Smooth muscle cell (in vitro differentiated cells): ENCODE measurements around the gene NID1. TPM values are rescaled to one million over a fixed set of nuclear protein-coding genes. Genes with fewer than 3 reads are reported as not detected.
A peak's percentile ranks its signal among the peaks of the same experiment; 100 is the strongest.
"Not testable (repeated sequence)": the region's sequence is repeated elsewhere in the genome, so short reads cannot be mapped to it uniquely, and the experiment has no call there.

Experiments
- DNase-seq: peaks from one replicate; lab custom pipeline; 2025; ENCODE audit not compliant: unreplicated experiment; lab: John Stamatoyannopoulos, UW
- H2AFZ ChIP-seq: fragments of 200-600 bp; sonication (generic); 2 replicates; pipeline ENCODE4 v1.6.0; 2016; ENCODE audit warnings: antibody characterized with exemption, low read depth, mild to moderate bottlenecking
- H3F3A ChIP-seq: fragments of 200-600 bp; sonication (generic); 2 replicates; pipeline ENCODE4 v1.6.0; 2017; ENCODE audit warnings: antibody characterized with exemption, low read depth
- H3K27ac ChIP-seq: fragments of 200-600 bp; sonication (generic); 2 replicates; pipeline ENCODE4 v1.5.1; 2016; ENCODE audit warnings: low read depth, mild to moderate bottlenecking
- H3K27me3 ChIP-seq: fragments of 200-600 bp; sonication (generic); 2 replicates; pipeline ENCODE4 v1.6.1; 2016; ENCODE audit warnings: low read depth, mild to moderate bottlenecking
- H3K36me3 ChIP-seq: fragments of 200-600 bp; sonication (generic); 2 replicates; pipeline ENCODE4 v1.5.1; 2016; ENCODE audit warnings: low read depth
- H3K4me1 ChIP-seq: fragments of 200-600 bp; sonication (generic); 2 replicates; pipeline ENCODE4 v1.5.1; 2016; ENCODE audit warnings: low read depth
- H3K4me2 ChIP-seq: fragments of 200-600 bp; sonication (generic); 2 replicates; pipeline ENCODE4 v1.6.0; 2016; ENCODE audit warnings: mild to moderate bottlenecking
- H3K4me3 ChIP-seq: fragments of 200-600 bp; sonication (generic); 2 replicates; pipeline ENCODE4 v1.5.1; 2016; ENCODE audit warnings: mild to moderate bottlenecking
- H3K79me2 ChIP-seq: fragments of 200-600 bp; sonication (generic); 2 replicates; pipeline ENCODE4 v1.6.0; 2016; ENCODE audit warnings: low read depth, mild to moderate bottlenecking
- H3K9ac ChIP-seq: fragments of 200-600 bp; sonication (generic); 2 replicates; pipeline ENCODE4 v1.6.0; 2016; ENCODE audit warnings: low read depth
- H3K9me3 ChIP-seq: fragments of 200-600 bp; sonication (generic); replicated peaks from 2 replicates; pipeline ENCODE4 v1.5.1; 2016; ENCODE audit warnings: low read depth
- H4K20me1 ChIP-seq: fragments of 200-600 bp; sonication (generic); 2 replicates; pipeline ENCODE4 v1.6.0; 2016; ENCODE audit warnings: low read depth
- CTCF ChIP-seq: fragments of 200-600 bp; sonication (generic); IDR thresholded peaks from 2 replicates; pipeline ENCODE4 v1.5.1; 2017; ENCODE audit warnings: borderline replicate concordance, mild to moderate bottlenecking, antibody characterized with exemption; ENCODE audit not compliant: insufficient read depth, poor library complexity, severe bottlenecking
- WGBS: methylation state at CpG from one replicate; pipeline ENCODE4 v1.1.7; 2016; ENCODE audit warnings: low lambda C conversion rate; 5-methylcytosine and 5-hydroxymethylcytosine counted together
- polyA plus RNA-seq: library from polyadenylated mRNA; unstranded; fragments of >200 nt; fragmentation: Nextera tagmentation; extraction: Ambion mirVana; gene quantifications from 2 replicates; pipeline ENCODE4 v1.2.1, GENCODE V29; 2016
- total RNA-seq: library from RNA; depleted of rRNA; stranded (reverse); fragments of >200 nt; gene quantifications from 2 replicates; pipeline ENCODE4 v1.2.3, GENCODE V29; 2014

NID1 gene
- total and polyA plus RNA-seq, 2 experiments from 2014 or later, result 52.9 to 74.1 TPM

DNA sequence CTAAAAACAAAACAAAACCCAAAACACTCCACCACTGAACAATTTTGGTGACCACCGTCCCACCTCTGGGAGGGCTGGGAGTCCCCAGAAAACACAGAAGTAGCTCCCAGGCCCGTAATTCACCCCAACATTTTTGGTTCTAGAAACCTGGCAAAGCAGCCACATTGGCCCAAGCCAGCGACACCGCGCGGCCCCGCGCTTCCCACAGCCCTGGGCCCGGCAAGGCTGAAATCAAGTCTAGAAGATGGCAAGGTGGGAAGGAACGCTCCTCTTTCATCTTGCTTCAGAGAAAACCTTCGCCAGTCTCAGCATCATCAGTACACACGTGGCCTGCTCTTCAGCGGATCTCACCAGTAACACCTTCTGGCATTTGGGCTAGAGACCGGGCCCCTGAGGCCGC lies 35.9 kb upstream of the NID1 start:
- Histone ChIP-seq H3K27ac (no peak overlapping the region), H3K4me3 (no peak overlapping the region), H3K27me3 (no peaks in the 10 kb centered on the region), H3K4me2 (no peak overlapping the region), H3K9me3 (no peaks in the 10 kb centered on the region), H3K36me3 (no peaks in the 10 kb centered on the region), H3K79me2 (no peaks in the 10 kb centered on the region), H2AFZ (no peak overlapping the region), H3F3A (peaks cover 17% of the 10 kb centered on the region), H3K4me1 (peaks cover 5% of the 10 kb centered on the region), H4K20me1 (no peaks in the 10 kb centered on the region), H3K9ac (no peak overlapping the region)
- no peak for TF ChIP-seq CTCF
- no peak for DNase-seq
- WGBS, result 96% methylated on average over 15 of the region's 15 CpGs

- H3K4me3 ChIP-seq, result no peak overlapping the region
- H3K4me2 ChIP-seq, result peak overlapping the region; percentile 31
- TF ChIP-seq CTCF, result no peak
- no peaks in the 10 kb centered on the region for H3K9me3 ChIP-seq
- WGBS, result 42% methylated on average over 12 of the region's 12 CpGs
- no peaks in the 10 kb centered on the region for H3K27me3 ChIP-seq
- H2AFZ ChIP-seq, result no peak overlapping the region
- no peak overlapping the region for H3K9ac ChIP-seq
- H4K20me1 ChIP-seq, result no peaks in the 10 kb centered on the region
- H3K4me1 ChIP-seq, result peaks cover 5% of the 10 kb centered on the region
- no peak for DNase-seq
- H3K79me2 ChIP-seq, result no peaks in the 10 kb centered on the region
- H3K27ac ChIP-seq, result no peak overlapping the region
- no peaks in the 10 kb centered on the region for H3K36me3 ChIP-seq
- H3F3A ChIP-seq, result peaks cover 17% of the 10 kb centered on the region
These were observed 34.6 kb upstream of the NID1 start for GRCh38 chr1:236099355-236099974.

- no peaks in the 10 kb centered on the region for H3K36me3 ChIP-seq
- peaks cover 17% of the 10 kb centered on the region for H3F3A ChIP-seq
- DNase-seq, result no peak
- H3K4me3 ChIP-seq, result no peak overlapping the region
- no peak overlapping the region for H3K9ac ChIP-seq
- H3K9me3 ChIP-seq, result no peaks in the 10 kb centered on the region
- WGBS, result 92% methylated on average over 1 of the region's 1 CpG
- no peak overlapping the region for H3K4me2 ChIP-seq
- no peak overlapping the region for H3K27ac ChIP-seq
- no peaks in the 10 kb centered on the region for H4K20me1 ChIP-seq
- no peak overlapping the region for H2AFZ ChIP-seq
- no peaks in the 10 kb centered on the region for H3K27me3 ChIP-seq
- no peaks in the 10 kb centered on the region for H3K79me2 ChIP-seq
- no peak for TF ChIP-seq CTCF
- H3K4me1 ChIP-seq, result peaks cover 5% of the 10 kb centered on the region
These were observed 33.4 kb upstream of the NID1 start for GRCh38 chr1:236098267-236098666.

DNA sequence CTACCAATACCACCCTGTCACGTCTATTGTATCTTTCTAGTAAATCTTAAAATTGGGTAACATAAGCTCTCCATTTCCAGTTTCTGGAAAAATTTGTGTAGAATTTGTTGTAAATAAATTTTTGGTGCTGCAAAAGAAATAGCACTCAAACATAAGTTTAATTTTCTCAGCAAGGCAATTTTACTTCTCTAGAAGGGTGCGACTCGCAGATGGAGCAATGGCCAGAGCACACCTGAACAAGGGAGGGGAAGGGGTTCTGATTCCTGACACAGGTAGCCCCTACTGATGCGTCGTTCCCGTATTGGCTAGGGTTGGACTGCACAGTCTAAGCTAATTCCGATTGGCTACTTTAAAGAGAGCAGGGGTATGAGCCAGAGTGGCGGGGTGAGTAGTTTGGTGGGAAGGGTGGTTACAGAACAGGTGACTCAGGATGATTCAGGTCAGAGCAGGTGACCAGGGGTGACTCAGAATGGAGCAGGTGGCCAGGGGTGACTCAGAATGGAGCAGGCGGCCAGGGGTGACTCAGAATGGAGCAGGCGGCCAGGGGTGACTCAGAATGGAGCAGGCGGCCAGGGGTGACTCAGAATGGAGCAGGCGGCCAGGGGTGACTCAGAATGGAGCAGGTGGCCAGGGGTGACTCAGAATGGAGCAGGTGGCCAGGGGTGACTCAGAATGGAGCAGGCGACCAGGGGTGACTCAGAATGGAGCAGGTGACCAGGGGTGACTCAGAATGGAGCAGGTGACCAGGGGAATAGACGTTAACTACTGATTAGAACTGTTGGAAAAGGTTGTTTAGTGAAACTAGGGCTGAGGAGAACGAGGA lies 32.0 kb upstream of the NID1 start:
- H3K4me2 ChIP-seq, result not testable (repeated sequence)
- peak overlapping the region; percentile 49 for H3K27ac ChIP-seq
- WGBS, result 76% methylated on average over 15 of the region's 15 CpGs

More for the DNA sequence above, 32.0 kb upstream of the NID1 start:
- not testable (repeated sequence) for H3K9me3 ChIP-seq, H4K20me1 ChIP-seq, H3K4me1 ChIP-seq, H3K79me2 ChIP-seq, H3K36me3 ChIP-seq, H3K27me3 ChIP-seq, H3K9ac ChIP-seq, H3K4me3 ChIP-seq, H2AFZ ChIP-seq
- peak; percentile 89 for DNase-seq
- H3F3A ChIP-seq, result peaks cover 17% of the 10 kb centered on the region
